H1 (cell line): ENCODE data around the gene VAPA. TPM values are rescaled to one million over a fixed set of nuclear protein-coding genes. Genes with fewer than 3 reads are reported as not detected.

Experiments
- CTCF ChIA-PET: fragments of 300-600 bp; sonication (Branson Sonifier 250); formaldehyde crosslinking; loops from one replicate; lab custom pipeline; 2021; ENCODE audit not compliant: partially characterized antibody; lab: Charles Lee
- POLR2A ChIA-PET: fragments of 300-600 bp; sonication (Branson Sonifier 250); formaldehyde crosslinking; loops from one replicate; lab custom pipeline; 2021; ENCODE audit warnings: inconsistent platforms; ENCODE audit not compliant: partially characterized antibody; lab: Charles Lee
- DNase-seq, 2 experiments: peaks; one replicate each; pipeline versions ENCODE4 v3.0.0 to v3.0.0-alpha.2; 2010 to 2022; ENCODE audit warnings: low spot score in 2 of 2, low read depth in 1 of 2, mixed read lengths in 1 of 2
- FAIRE-seq: peaks from 2 replicates; lab custom pipeline; 2011; peaks lifted over from hg19 to GRCh38; lab: Jason Lieb, UNC
- H2AFZ ChIP-seq: 2 replicates; pipeline ENCODE4 v1.8.1; 2012; ENCODE audit warnings: low read length, inconsistent platforms
- H2AK5ac ChIP-seq: 2 replicates; pipeline ENCODE4 v1.6.1; 2013; ENCODE audit warnings: low read depth, low read length
- H2BK120ac ChIP-seq: replicated peaks from 2 replicates; pipeline ENCODE3; 2013; ENCODE audit warnings: low read depth, low read length, inconsistent platforms
- H2BK12ac ChIP-seq: 2 replicates; pipeline ENCODE4 v1.6.1; 2013; ENCODE audit warnings: low read depth, low read length
- H2BK15ac ChIP-seq: 2 replicates; pipeline ENCODE4 v1.6.1; 2013; ENCODE audit warnings: low read length
- H2BK20ac ChIP-seq: 2 replicates; pipeline ENCODE4 v1.6.1; 2013; ENCODE audit warnings: low read length
- H2BK5ac ChIP-seq: 2 replicates; pipeline ENCODE4 v1.6.1; 2013; ENCODE audit warnings: low read depth, low read length
- H3K14ac ChIP-seq: 2 replicates; pipeline ENCODE4 v1.6.1; 2013; ENCODE audit warnings: inconsistent platforms; ENCODE audit not compliant: insufficient read length
- H3K18ac ChIP-seq: 2 replicates; pipeline ENCODE4 v1.6.1; 2013; ENCODE audit warnings: low read length; ENCODE audit errors: extremely low read depth
- H3K23ac ChIP-seq: 2 replicates; pipeline ENCODE4 v1.6.1; 2013; ENCODE audit warnings: inconsistent platforms; ENCODE audit not compliant: insufficient read length
- H3K23me2 ChIP-seq: 2 replicates; pipeline ENCODE4 v1.6.1; 2013; ENCODE audit warnings: low read depth, low read length
- H3K27ac ChIP-seq: 2 replicates; pipeline ENCODE4 v1.6.1; 2011; ENCODE audit warnings: low read depth, low read length, inconsistent platforms
- H3K27me3 ChIP-seq, 4 experiments: replicated peaks in 1 of 4; 1 replicate in 1 of 4; 2 replicates in 3 of 4; pipeline versions ENCODE4 v1.6.1 to v1.8.1; 2011 to 2013; ENCODE audit warnings: low read length in 3 of 4, mild to moderate bottlenecking in 3 of 4, inconsistent platforms in 2 of 4, mixed read lengths in 2 of 4, moderate library complexity in 1 of 4; ENCODE audit not compliant: control insufficient read depth in 3 of 4, insufficient read depth in 3 of 4; ENCODE audit errors: extremely low read depth in 1 of 4
- H3K36me3 ChIP-seq, 4 experiments: 2 replicates each; pipeline versions ENCODE4 v1.6.1 to v1.8.1; 2011 to 2013; ENCODE audit warnings: mild to moderate bottlenecking in 4 of 4, low read length in 3 of 4, moderate library complexity in 2 of 4, control low read depth in 1 of 4, inconsistent platforms in 1 of 4; ENCODE audit not compliant: insufficient read depth in 4 of 4, control insufficient read depth in 2 of 4
- H3K4ac ChIP-seq: replicated peaks from 2 replicates; pipeline ENCODE3; 2013; ENCODE audit warnings: low read length, low read depth, mixed read lengths, inconsistent platforms; ENCODE audit not compliant: insufficient read length
- H3K4me1 ChIP-seq, 4 experiments: replicated peaks in 1 of 4; 1 replicate in 1 of 4; 2 replicates in 3 of 4; pipeline versions ENCODE4 v1.6.1 to v1.8.1; 2011 to 2013; ENCODE audit warnings: low read length in 3 of 4, inconsistent platforms in 2 of 4, mixed read lengths in 1 of 4; ENCODE audit not compliant: insufficient read depth in 4 of 4, control insufficient read depth in 3 of 4
- H3K4me2 ChIP-seq, 2 experiments: 2 replicates each; pipeline versions ENCODE4 v1.6.1 to v1.8.1; 2011 to 2013; ENCODE audit warnings: low read depth in 2 of 2, low read length in 2 of 2, control low read depth in 1 of 2, inconsistent platforms in 1 of 2, mild to moderate bottlenecking in 1 of 2; ENCODE audit not compliant: insufficient read depth in 1 of 2
- H3K4me3 ChIP-seq, 4 experiments: fragments of 200-600, 300-600 bp in 1 of 4; sonication (generic), shearing (Covaris generic), sonication (Bioruptor Twin) in 1 of 4; 2 replicates each; pipeline versions ENCODE4 v1.5.1 to v1.8.1; 2011 to 2016; ENCODE audit warnings: low read length in 4 of 4, low read depth in 3 of 4, control low read depth in 2 of 4, inconsistent platforms in 2 of 4, mild to moderate bottlenecking in 2 of 4, mixed read lengths in 1 of 4, moderate library complexity in 1 of 4; ENCODE audit not compliant: insufficient read depth in 2 of 4; ENCODE audit errors: extremely low read depth in 1 of 4
- H3K56ac ChIP-seq: replicated peaks from 2 replicates; pipeline ENCODE3; 2013; ENCODE audit warnings: low read depth, mild to moderate bottlenecking, mixed read lengths, low read length, inconsistent platforms; ENCODE audit not compliant: insufficient read length
- H3K79me1 ChIP-seq: 2 replicates; pipeline ENCODE4 v1.6.1; 2013; ENCODE audit warnings: low read depth, low read length, control low read depth
- H3K79me2 ChIP-seq, 2 experiments: 2 replicates each; pipeline versions ENCODE4 v1.6.1 to v1.8.1; 2012 to 2013; ENCODE audit warnings: low read length in 2 of 2, mild to moderate bottlenecking in 2 of 2, inconsistent platforms in 1 of 2; ENCODE audit not compliant: insufficient read depth in 2 of 2, control insufficient read depth in 1 of 2
- H3K9ac ChIP-seq, 4 experiments: replicated peaks in 1 of 4; 1 replicate in 1 of 4; 2 replicates in 3 of 4; pipeline versions ENCODE4 v1.6.1 to v1.8.1; 2011 to 2013; ENCODE audit warnings: low read depth in 3 of 4, low read length in 3 of 4, control low read depth in 2 of 4, mild to moderate bottlenecking in 2 of 4, moderate library complexity in 2 of 4, inconsistent platforms in 1 of 4; ENCODE audit errors: extremely low read depth in 1 of 4
- H3K9me3 ChIP-seq, 2 experiments: 2 replicates each; pipeline versions ENCODE4 v1.6.1 to v1.8.1; 2012 to 2013; ENCODE audit warnings: mild to moderate bottlenecking in 2 of 2, moderate library complexity in 2 of 2, control low read depth in 1 of 2, inconsistent platforms in 1 of 2, low read depth in 1 of 2, low read length in 1 of 2, mixed read lengths in 1 of 2; ENCODE audit not compliant: insufficient read depth in 2 of 2
- H4K20me1 ChIP-seq, 2 experiments: replicated peaks in 1 of 2; 2 replicates each; pipeline versions ENCODE3 to v1.8.1; 2011 to 2013; ENCODE audit warnings: inconsistent platforms in 2 of 2, low read length in 2 of 2, mild to moderate bottlenecking in 1 of 2; ENCODE audit not compliant: insufficient read depth in 2 of 2, control insufficient read depth in 1 of 2
- H4K5ac ChIP-seq: 2 replicates; pipeline ENCODE4 v1.6.1; 2013; ENCODE audit warnings: low read length, low read depth, mixed read lengths, inconsistent platforms; ENCODE audit not compliant: insufficient read length
- H4K8ac ChIP-seq: 2 replicates; pipeline ENCODE4 v1.8.0; 2013; ENCODE audit warnings: mild to moderate bottlenecking, moderate library complexity, low read length, inconsistent platforms; ENCODE audit not compliant: insufficient read depth; ENCODE audit errors: extremely low read depth
- H4K91ac ChIP-seq: replicated peaks from 2 replicates; pipeline ENCODE3; 2013; ENCODE audit warnings: low read length, mixed read lengths, inconsistent platforms; ENCODE audit not compliant: insufficient read length
- BCL11A ChIP-seq, 2 experiments: IDR thresholded peaks; one replicate each; pipeline ENCODE4 v1.6.1; 2011; ENCODE audit warnings: low read depth in 2 of 2, low read length in 2 of 2, mild to moderate bottlenecking in 2 of 2
- BRCA1 ChIP-seq: IDR thresholded peaks from 2 replicates; pipeline ENCODE4 v1.6.1; 2012; ENCODE audit warnings: low read depth, low read length, improper control_type of control experiment
- JUND ChIP-seq: IDR thresholded peaks from 2 replicates; pipeline ENCODE4 v1.6.1; 2011; ENCODE audit warnings: mild to moderate bottlenecking, improper control_type of control experiment, low read length
- NRF1 ChIP-seq: IDR thresholded peaks from 2 replicates; pipeline ENCODE4 v1.6.1; 2011; ENCODE audit warnings: mild to moderate bottlenecking, low read depth, low read length, improper control_type of control experiment
- POLR2A ChIP-seq, 2 experiments: IDR thresholded peaks; 1 replicate in 1 of 2; 2 replicates in 1 of 2; pipeline ENCODE4 v1.6.1; 2011; ENCODE audit warnings: low read depth in 2 of 2, low read length in 2 of 2, mild to moderate bottlenecking in 2 of 2; ENCODE audit errors: control extremely low read depth in 1 of 2
- RXRA ChIP-seq: IDR thresholded peaks from 2 replicates; pipeline ENCODE4 v1.6.1; 2011; ENCODE audit warnings: low read depth, mild to moderate bottlenecking, low read length, moderate library complexity; ENCODE audit not compliant: insufficient read depth
- SIRT6 ChIP-seq: IDR thresholded peaks from one replicate; pipeline ENCODE4 v1.7.1; 2012; ENCODE audit warnings: low read length, inconsistent platforms
- SP4 ChIP-seq: IDR thresholded peaks from 2 replicates; pipeline ENCODE4 v1.6.1; 2012; ENCODE audit warnings: low read length, inconsistent platforms
- WGBS, 2 experiments: shearing (Covaris generic) in 1 of 2; methylation state at CpG; one replicate each; pipeline versions ENCODE4 v1.1.6 to v1.1.7; 2013 to 2015; ENCODE audit warnings: low lambda C conversion rate in 2 of 2, mixed read lengths in 2 of 2, inconsistent platforms in 1 of 2, low coverage in 1 of 2, missing lambda C conversion rate in 1 of 2; ENCODE audit not compliant: insufficient replicate concordance in 2 of 2, insufficient coverage in 1 of 2, insufficient read length in 1 of 2; ENCODE audit errors: extremely low coverage in 1 of 2, missing lambda C conversion rate in 1 of 2; 5-methylcytosine and 5-hydroxymethylcytosine counted together
- long read RNA-seq, 2 experiments: library from RNA in 1 of 2; library from capped mRNA in 1 of 2; stranded (forward); transcript quantifications; one replicate each; pipeline ENCODE4 v2.0.0, GENCODE V29; 2021; ENCODE audit warnings: inconsistent platforms in 1 of 2
- polyA minus RNA-seq, 3 experiments: library from RNA; depleted of rRNA, polyadenylated mRNA; stranded (reverse); fragments of >200 nt; gene quantifications; 1 replicate in 2 of 3; 2 replicates in 1 of 3; pipeline ENCODE4 v1.2.3, GENCODE V29; 2011
- polyA plus RNA-seq, 7 experiments: library from polyadenylated mRNA; depleted of rRNA in 3 of 7; stranded (reverse) in 5 of 7; unstranded in 2 of 7; fragments of >200 nt in 5 of 7; fragments of 200-250 nt in 2 of 7; gene quantifications; 1 replicate in 5 of 7; 2 replicates in 1 of 7; 4 replicates in 1 of 7; pipeline versions ENCODE4 v1.2.1 to v1.2.3, GENCODE V29; 2011 to 2013; ENCODE audit warnings: missing spikeins in 2 of 7, mixed read lengths in 2 of 7
- total RNA-seq: library from RNA; stranded (reverse); fragmentation: NEBNext Ultra II Directional; extraction: Animal tissue kit (Norgen Biotek cat#: 25700); gene quantifications from 2 replicates; pipeline ENCODE4 v1.2.1, GENCODE V29; 2021

Gene VAPA, protein sequence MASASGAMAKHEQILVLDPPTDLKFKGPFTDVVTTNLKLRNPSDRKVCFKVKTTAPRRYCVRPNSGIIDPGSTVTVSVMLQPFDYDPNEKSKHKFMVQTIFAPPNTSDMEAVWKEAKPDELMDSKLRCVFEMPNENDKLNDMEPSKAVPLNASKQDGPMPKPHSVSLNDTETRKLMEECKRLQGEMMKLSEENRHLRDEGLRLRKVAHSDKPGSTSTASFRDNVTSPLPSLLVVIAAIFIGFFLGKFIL
- 128 and 130 TPM in 2 replicates for total RNA-seq
- polyA plus RNA-seq (2011; rRNA removed) = 44.4 and 79.7 TPM in 2 replicates
- 115 TPM for polyA plus RNA-seq (2011; cell fraction: cytosol; rRNA removed)
- 58.2 TPM for polyA plus RNA-seq (2011; cell fraction: nucleus; rRNA removed)
- 84.4 to 121 TPM (median 101 TPM) in 4 replicates for polyA plus RNA-seq (2012, experiment 1 of 2)
- 35.1 TPM for polyA plus RNA-seq (2012, experiment 2 of 2)
- 86.3 TPM for polyA plus RNA-seq (2013, experiment 1 of 2)
- 89.4 TPM for polyA plus RNA-seq (2013, experiment 2 of 2)
- 63.8 and 88.5 TPM in 2 replicates for polyA minus RNA-seq (2011; rRNA and poly(A)+ RNA removed)
- polyA minus RNA-seq (2011; cell fraction: cytosol; rRNA and poly(A)+ RNA removed) = 77.8 TPM
- polyA minus RNA-seq (2011; cell fraction: nucleus; rRNA and poly(A)+ RNA removed) = 59.6 TPM
- long read RNA-seq, experiment 1, full-length matches to known transcripts = 78 of 140 reads
- long read RNA-seq, experiment 1, partial matches to known transcripts = 40 of 140 reads
- long read RNA-seq, experiment 1, other reads (novel, unspliced or antisense) = 22 of 140 reads
- long read RNA-seq, experiment 2, full-length matches to known transcripts = 16 of 30 reads
- long read RNA-seq, experiment 2, partial matches to known transcripts = 1 of 30 reads
- long read RNA-seq, experiment 2, other reads (novel, unspliced or antisense) = 13 of 30 reads

DNA sequence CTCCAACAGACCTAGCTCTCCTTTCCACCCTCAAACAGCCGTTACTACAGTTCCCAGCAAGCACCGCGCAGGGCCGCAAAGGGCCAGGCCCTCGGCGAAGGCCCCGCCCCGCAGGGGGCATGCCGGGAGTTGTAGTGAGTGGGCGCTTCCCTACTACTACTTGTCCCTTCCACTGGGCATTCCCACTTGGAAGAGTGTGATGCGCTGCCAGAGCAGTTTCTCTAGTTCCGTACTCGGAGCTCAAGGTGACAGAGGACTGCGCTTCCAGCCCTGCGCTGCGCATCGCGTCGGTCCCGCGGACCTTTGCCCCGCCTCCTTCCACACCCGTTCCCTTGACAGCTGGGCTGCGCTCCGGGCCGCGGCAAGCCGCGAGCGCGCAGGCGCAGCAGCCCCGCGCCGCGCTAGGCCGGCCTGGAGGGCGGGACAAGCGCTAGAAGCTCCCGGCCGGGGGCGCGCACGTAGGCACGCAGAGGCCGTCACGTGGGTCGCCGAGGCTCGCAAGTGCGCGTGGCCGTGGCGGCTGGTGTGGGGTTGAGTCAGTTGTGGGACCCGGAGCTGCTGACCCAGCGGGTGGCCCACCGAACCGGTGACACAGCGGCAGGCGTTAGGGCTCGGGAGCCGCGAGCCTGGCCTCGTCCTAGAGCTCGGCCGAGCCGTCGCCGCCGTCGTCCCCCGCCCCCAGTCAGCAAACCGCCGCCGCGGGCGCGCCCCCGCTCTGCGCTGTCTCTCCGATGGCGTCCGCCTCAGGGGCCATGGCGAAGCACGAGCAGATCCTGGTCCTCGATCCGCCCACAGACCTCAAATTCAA lies at the start of gene VAPA:
Gene VAPA (plus strand): TSS at position 491 of the 808 bp plus-strand sequence. CDS start 241 bp downstream, at position 732.
- Histone ChIP-seq H3K56ac (peak within 1 kb of the TSS; percentile 85), H2AFZ (peak within 1 kb of the TSS; percentile 98), H3K9me3 (no peaks in the 10 kb centered on the region), H2BK120ac (peak within 1 kb of the TSS; percentile 55), H4K91ac (no peak within 1 kb of the TSS), H3K4ac (no peak within 1 kb of the TSS), H2AK5ac (no peak within 1 kb of the TSS), H3K27me3 (no peaks in the 10 kb centered on the region), H4K20me1 (peaks cover 4 to 7% of the 10 kb centered on the region in 2 experiments), H2BK12ac (no peak within 1 kb of the TSS), H3K18ac (peak within 1 kb of the TSS; percentile 91), H3K79me2 (peaks cover 24 to 42% of the 10 kb centered on the region in 2 experiments), H3K4me1 (peaks cover 3 to 8% (median 5%) of the 10 kb centered on the region in 4 experiments), H3K4me3 (peak within 1 kb of the TSS; percentile 84 to 96 (median 90)), H3K14ac (no peak within 1 kb of the TSS), H3K4me2 (peak within 1 kb of the TSS; percentile 67 to 82), H3K23ac (no peak within 1 kb of the TSS), H3K27ac (peak within 1 kb of the TSS; percentile 88), H3K36me3 (no peaks in the 10 kb centered on the region), H4K5ac (peak within 1 kb of the TSS; percentile 97), H3K79me1 (no peaks in the 10 kb centered on the region), H3K9ac (peak within 1 kb of the TSS; percentile 78 to 96 (median 88)), H2BK15ac (no peak within 1 kb of the TSS), H4K8ac (peak within 1 kb of the TSS; percentile 98), H3K23me2 (peaks cover 5% of the 10 kb centered on the region; the same call in 1 of the 2 replicates), H2BK20ac (no peak within 1 kb of the TSS), H2BK5ac (peak within 1 kb of the TSS; percentile 94)
- CTCF ChIA-PET = interaction anchor here (1.2 kb wide), 1 partner anchor 12 kb away, joined by 4 read pairs; no protein-coding TSS in a partner anchor
- peak; percentile 87 to 96 for DNase-seq
- FAIRE-seq = no peak
- WGBS, 2 experiments = 1% methylated on average over 43 of the region's 87 CpGs; no CpG with 5 or more reads in 1 of the 2 experiments
- POLR2A ChIA-PET = interaction anchor here (0.6 to 3.3 kb wide), 10 partner anchors 8 to 1222 kb away, joined by 3 to 14 read pairs (median 3); partner anchors contain the start of gene TXNDC2
- TF ChIP-seq POLR2A (IDR thresholded peaks at IDR 0.05; ENCODE audit: control extremely low read depth in 1 of 2, low read depth in 2 of 2, low read length in 2 of 2) = peak in 1 of 2 experiments; percentile 78; a peak in 2 of 3 replicates
- no peak for TF ChIP-seq RXRA
- peak; percentile 68 for TF ChIP-seq NRF1
- TF ChIP-seq JUND = no peak
- TF ChIP-seq SIRT6 = no peak
- TF ChIP-seq BRCA1 = no peak
- TF ChIP-seq SP4 = no peak
- no peak for TF ChIP-seq BCL11A (IDR thresholded peaks at IDR 0.05; ENCODE audit: low read depth in 2 of 2, low read length in 2 of 2)
